H9 (cell line): ENCODE data around the gene RBM7. TPM values are rescaled to one million over a fixed set of nuclear protein-coding genes. Genes with fewer than 3 reads are reported as not detected.

ENCODE experiments used
- DNase-seq: peaks from one replicate; pipeline ENCODE4 v3.0.0-alpha.2; 2017
- H2AFZ ChIP-seq: one replicate; pipeline ENCODE4 v1.6.1; 2013; ENCODE audit warnings: mild to moderate bottlenecking, low read length, control low read depth, moderate library complexity
- H2AK5ac ChIP-seq: 2 replicates; pipeline ENCODE4 v1.6.1; 2013; ENCODE audit warnings: low read length, control low read depth, mixed read lengths; ENCODE audit not compliant: insufficient read length
- H2BK120ac ChIP-seq: one replicate; pipeline ENCODE4 v1.6.1; 2013; ENCODE audit warnings: low read depth, mild to moderate bottlenecking, low read length, control low read depth, inconsistent platforms; ENCODE audit not compliant: poor library complexity, severe bottlenecking
- H2BK12ac ChIP-seq: 2 replicates; pipeline ENCODE4 v1.6.1; 2013; ENCODE audit warnings: low read length, control low read depth, mixed read lengths, low read depth; ENCODE audit not compliant: insufficient read length
- H2BK15ac ChIP-seq: 2 replicates; pipeline ENCODE4 v1.6.1; 2013; ENCODE audit warnings: low read depth, low read length, control low read depth
- H2BK20ac ChIP-seq: one replicate; pipeline ENCODE4 v1.6.1; 2013; ENCODE audit warnings: low read depth, mild to moderate bottlenecking, low read length, control low read depth, inconsistent platforms; ENCODE audit not compliant: poor library complexity, severe bottlenecking
- H2BK5ac ChIP-seq: 2 replicates; pipeline ENCODE4 v1.6.1; 2013; ENCODE audit warnings: low read length, control low read depth, mixed read lengths; ENCODE audit not compliant: insufficient read length
- H3K14ac ChIP-seq: 2 replicates; pipeline ENCODE4 v1.6.1; 2013; ENCODE audit warnings: low read length, control low read depth; ENCODE audit not compliant: insufficient read depth
- H3K18ac ChIP-seq: 2 replicates; pipeline ENCODE4 v1.6.1; 2013; ENCODE audit warnings: low read depth, mild to moderate bottlenecking, mixed read lengths, low read length, control low read depth; ENCODE audit not compliant: insufficient read length
- H3K23ac ChIP-seq: 2 replicates; pipeline ENCODE4 v1.6.1; 2013; ENCODE audit warnings: low read length, control low read depth, mixed read lengths, low read depth; ENCODE audit not compliant: insufficient read length
- H3K23me2 ChIP-seq: 2 replicates; pipeline ENCODE4 v1.6.1; 2013; ENCODE audit warnings: low read depth, mild to moderate bottlenecking, mixed read lengths, low read length, control low read depth; ENCODE audit not compliant: insufficient read length, poor library complexity, severe bottlenecking
- H3K27ac ChIP-seq: 2 replicates; pipeline ENCODE4 v1.5.1; 2013; ENCODE audit warnings: low read length, control low read depth, mixed read lengths, low read depth; ENCODE audit not compliant: insufficient read length
- H3K27me3 ChIP-seq: 2 replicates; pipeline ENCODE4 v1.6.1; 2013; ENCODE audit warnings: low read length, control low read depth, inconsistent platforms; ENCODE audit not compliant: insufficient read depth
- H3K4ac ChIP-seq: 2 replicates; pipeline ENCODE4 v1.6.1; 2013; ENCODE audit warnings: low read depth, mild to moderate bottlenecking, control low read depth, inconsistent platforms, low read length, moderate library complexity
- H3K4me1 ChIP-seq: 2 replicates; pipeline ENCODE4 v1.6.1; 2013; ENCODE audit warnings: low read length, control low read depth, inconsistent platforms; ENCODE audit not compliant: insufficient read depth
- H3K4me2 ChIP-seq: 2 replicates; pipeline ENCODE4 v1.6.1; 2013; ENCODE audit warnings: low read length, control low read depth, mixed read lengths; ENCODE audit not compliant: insufficient read length, insufficient read depth
- H3K56ac ChIP-seq: 2 replicates; pipeline ENCODE4 v1.6.1; 2013; ENCODE audit warnings: low read depth, mild to moderate bottlenecking, mixed read lengths, low read length, control low read depth; ENCODE audit not compliant: insufficient read length
- H3K79me1 ChIP-seq: 2 replicates; pipeline ENCODE4 v1.6.1; 2013; ENCODE audit warnings: low read depth, mild to moderate bottlenecking, moderate library complexity, low read length, control low read depth, inconsistent platforms; ENCODE audit not compliant: insufficient read depth, poor library complexity, severe bottlenecking
- H3K79me2 ChIP-seq: 2 replicates; pipeline ENCODE4 v1.6.1; 2013; ENCODE audit warnings: low read length, control low read depth, inconsistent platforms; ENCODE audit not compliant: insufficient read depth
- H3K9ac ChIP-seq: 2 replicates; pipeline ENCODE4 v1.6.1; 2013; ENCODE audit warnings: low read length, control low read depth, mixed read lengths; ENCODE audit not compliant: insufficient read length; ENCODE audit errors: extremely low read depth
- H3K9me3 ChIP-seq: one replicate; pipeline ENCODE4 v1.6.1; 2013; ENCODE audit warnings: low read depth, low read length, inconsistent platforms; ENCODE audit not compliant: control insufficient read depth
- H3T11ph ChIP-seq: one replicate; pipeline ENCODE4 v1.6.1; 2013; ENCODE audit warnings: mild to moderate bottlenecking, low read length, control low read depth, inconsistent platforms
- H4K20me1 ChIP-seq: one replicate; pipeline ENCODE4 v1.6.1; 2013; ENCODE audit not compliant: control insufficient read depth, insufficient read length, insufficient read depth
- H4K5ac ChIP-seq: 2 replicates; pipeline ENCODE4 v1.6.1; 2013; ENCODE audit warnings: low read depth, mild to moderate bottlenecking, mixed read lengths, low read length, control low read depth; ENCODE audit not compliant: insufficient read length
- H4K8ac ChIP-seq: replicated peaks from 2 replicates; pipeline ENCODE4 v1.6.1; 2013; ENCODE audit warnings: low read length, control low read depth, mixed read lengths, low read depth; ENCODE audit not compliant: insufficient read length
- H4K91ac ChIP-seq: 2 replicates; pipeline ENCODE4 v1.6.1; 2013; ENCODE audit warnings: low read depth, mild to moderate bottlenecking, moderate library complexity, mixed read lengths, low read length, control low read depth; ENCODE audit not compliant: insufficient read length
- H3K27ac Mint-ChIP-seq, 3 experiments: 2 replicates in 2 of 3; 3 replicates in 1 of 3; pipeline ENCODE4 v1.8.0; 2020 to 2021; ENCODE audit warnings: mixed read lengths in 3 of 3, mild to moderate bottlenecking in 1 of 3, moderate library complexity in 1 of 3
- H3K27me3 Mint-ChIP-seq: 2 replicates; pipeline ENCODE4 v1.8.0; 2021; ENCODE audit warnings: low read depth, mild to moderate bottlenecking, moderate library complexity, mixed read lengths
- H3K36me3 Mint-ChIP-seq, 3 experiments: 2 replicates in 2 of 3; 3 replicates in 1 of 3; pipeline ENCODE4 v1.8.0; 2020 to 2021; ENCODE audit warnings: low read depth in 3 of 3, mixed read lengths in 3 of 3; ENCODE audit not compliant: insufficient read depth in 1 of 3
- H3K4me1 Mint-ChIP-seq, 2 experiments: 2 replicates each; pipeline ENCODE4 v1.8.0; 2020; ENCODE audit warnings: mixed read lengths in 2 of 2
- H3K4me3 Mint-ChIP-seq, 2 experiments: 2 replicates in 1 of 2; 3 replicates in 1 of 2; pipeline ENCODE4 v1.8.0; 2020 to 2021; ENCODE audit warnings: mild to moderate bottlenecking in 2 of 2, mixed read lengths in 2 of 2, moderate library complexity in 1 of 2
- H3K9me3 Mint-ChIP-seq, 2 experiments: 2 replicates in 1 of 2; 3 replicates in 1 of 2; pipeline ENCODE4 v1.8.0; 2020; ENCODE audit warnings: mild to moderate bottlenecking in 2 of 2, mixed read lengths in 2 of 2, moderate library complexity in 1 of 2
- WGBS: extraction: QIAGEN DNeasy Blood & Tissue Kit; methylation state at CpG from one replicate; pipeline ENCODE4 v1.1.7; 2013; ENCODE audit warnings: missing lambda C conversion rate, low lambda C conversion rate, mixed read lengths; ENCODE audit not compliant: insufficient read length; ENCODE audit errors: extremely low coverage; 5-methylcytosine and 5-hydroxymethylcytosine counted together
- total RNA-seq: library from RNA; stranded (reverse); gene quantifications from 2 replicates; pipeline ENCODE4 v1.2.1, GENCODE V29; 2021
- TF ChIP-seq, protein P1 (sequence below): fragments of 200-600 bp; sonication (generic); conservative IDR thresholded peaks from 3 replicates; pipeline ENCODE4 v1.8.0; 2021; ENCODE audit warnings: antibody characterized with exemption, mild to moderate bottlenecking

RBM7 gene
- total RNA-seq, 1 experiment from 2014 or later: 56.4 TPM

GRCh38 chr11:114368918-114369680 is 31.4 kb upstream of the RBM7 start:
- Histone ChIP-seq H2AK5ac (no peak overlapping the region), H2AFZ (no peak overlapping the region), H2BK5ac (no peak overlapping the region), H3K79me2 (no peaks in the 10 kb centered on the region), H3K27me3 (no peaks in the 10 kb centered on the region), H3K23me2 (no peaks in the 10 kb centered on the region), H3K9me3 (no peaks in the 10 kb centered on the region), H2BK12ac (no peak overlapping the region), H4K5ac (no peak overlapping the region), H3K23ac (no peak overlapping the region), H3K4ac (no peak overlapping the region), H2BK120ac (no peak overlapping the region), H3K14ac (no peak overlapping the region), H4K8ac (no peak overlapping the region), H3K79me1 (no peaks in the 10 kb centered on the region), H4K20me1 (no peaks in the 10 kb centered on the region), H2BK20ac (no peak overlapping the region), H3K27ac (no peak overlapping the region), H3T11ph (no peak overlapping the region), H3K9ac (no peak overlapping the region), H3K4me1 (no peaks in the 10 kb centered on the region; the same call in 1 of the 2 replicates), H3K56ac (no peak overlapping the region), H3K18ac (no peak overlapping the region), H3K4me2 (no peak overlapping the region), H2BK15ac (no peak overlapping the region), H4K91ac (no peak overlapping the region)
- Mint-ChIP-seq H3K27me3 (no peaks in the 10 kb centered on the region), H3K36me3 (no peaks in the 10 kb centered on the region), H3K4me1 (peaks cover 4 to 18% of the 10 kb centered on the region in 2 experiments), H3K9me3 (no peaks in the 10 kb centered on the region), H3K27ac (no peak overlapping the region), H3K4me3 (no peak overlapping the region)
- TF ChIP-seq, protein P1, sequence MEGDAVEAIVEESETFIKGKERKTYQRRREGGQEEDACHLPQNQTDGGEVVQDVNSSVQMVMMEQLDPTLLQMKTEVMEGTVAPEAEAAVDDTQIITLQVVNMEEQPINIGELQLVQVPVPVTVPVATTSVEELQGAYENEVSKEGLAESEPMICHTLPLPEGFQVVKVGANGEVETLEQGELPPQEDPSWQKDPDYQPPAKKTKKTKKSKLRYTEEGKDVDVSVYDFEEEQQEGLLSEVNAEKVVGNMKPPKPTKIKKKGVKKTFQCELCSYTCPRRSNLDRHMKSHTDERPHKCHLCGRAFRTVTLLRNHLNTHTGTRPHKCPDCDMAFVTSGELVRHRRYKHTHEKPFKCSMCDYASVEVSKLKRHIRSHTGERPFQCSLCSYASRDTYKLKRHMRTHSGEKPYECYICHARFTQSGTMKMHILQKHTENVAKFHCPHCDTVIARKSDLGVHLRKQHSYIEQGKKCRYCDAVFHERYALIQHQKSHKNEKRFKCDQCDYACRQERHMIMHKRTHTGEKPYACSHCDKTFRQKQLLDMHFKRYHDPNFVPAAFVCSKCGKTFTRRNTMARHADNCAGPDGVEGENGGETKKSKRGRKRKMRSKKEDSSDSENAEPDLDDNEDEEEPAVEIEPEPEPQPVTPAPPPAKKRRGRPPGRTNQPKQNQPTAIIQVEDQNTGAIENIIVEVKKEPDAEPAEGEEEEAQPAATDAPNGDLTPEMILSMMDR: no peak
- DNase-seq: no peak
- WGBS: no CpG with 5 or more reads among the region's 5 CpGs
